ENCODE measurements around the gene DNAJC10.
"Not testable (repeated sequence)": the region's sequence is repeated elsewhere in the genome, so short reads cannot be mapped to it uniquely, and the experiment has no call there.

The DNAJC10 gene

DNA sequence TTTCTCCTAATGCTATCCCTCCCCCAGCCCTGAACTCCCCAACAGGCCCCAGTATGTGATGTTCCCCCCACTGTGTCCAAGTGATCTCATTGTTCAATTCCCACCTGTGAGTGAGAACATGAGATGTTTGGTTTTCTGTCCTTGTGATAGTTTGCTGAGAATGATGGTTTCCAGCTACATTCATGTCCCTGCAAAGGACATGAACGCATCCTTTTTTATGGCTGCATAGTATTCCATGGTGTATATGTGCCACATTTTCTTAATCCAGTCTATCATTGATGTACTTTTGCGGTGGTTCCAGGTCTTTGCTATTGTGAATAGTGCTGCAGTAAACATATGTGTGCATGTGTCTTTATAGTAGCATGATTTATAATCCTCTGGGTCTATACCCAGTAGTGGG, 52.9 kb downstream of the DNAJC10 start:
- WGBS (ENCODE audit: extremely low coverage, insufficient coverage, insufficient read length), result no CpG with 5 or more reads among the region's 2 CpGs
- H3K18ac ChIP-seq (ENCODE audit: low read length); H3K14ac ChIP-seq (ENCODE audit: low read length); H3K36me3 ChIP-seq (ENCODE audit: control insufficient read depth in 1 of 2, insufficient read depth in 2 of 2, low read length in 2 of 2); H2AFZ ChIP-seq (ENCODE audit: insufficient read depth, low read length, poor library complexity); H3K4me2 ChIP-seq (ENCODE audit: low read length); H3K27me3 ChIP-seq (ENCODE audit: insufficient read depth, low read length); DNase-seq; H3K9ac ChIP-seq (ENCODE audit: low read length); H3K79me1 ChIP-seq (ENCODE audit: low read length); H2BK12ac ChIP-seq (ENCODE audit: low read length); H3K9me3 ChIP-seq (ENCODE audit: insufficient read depth, low read depth, low read length); H3K27ac ChIP-seq (ENCODE audit: low read depth, low read length); H4K8ac ChIP-seq (ENCODE audit: low read depth, low read length); H3K4ac ChIP-seq (ENCODE audit: low read depth, low read length); H2AK5ac ChIP-seq (ENCODE audit: low read length); H2BK120ac ChIP-seq (ENCODE audit: insufficient read depth, low read length, poor library complexity); H3K23ac ChIP-seq (ENCODE audit: low read length); H3K79me2 ChIP-seq (ENCODE audit: control insufficient read depth, insufficient read depth, low read length, poor library complexity); H3K4me3 ChIP-seq (ENCODE audit: low read depth, low read length); H4K12ac ChIP-seq (ENCODE audit: low read depth, low read length); H3K4me1 ChIP-seq (ENCODE audit: control insufficient read depth in 1 of 2, insufficient read depth in 2 of 2, low read length in 2 of 2); H4K91ac ChIP-seq (ENCODE audit: low read depth, low read length); H2BK5ac ChIP-seq (ENCODE audit: low read depth, low read length, poor library complexity): not testable (repeated sequence)

GRCh38 chr2:182779323-182779722, 63.3 kb downstream of the DNAJC10 start:
- Histone ChIP-seq H3K79me1 (ENCODE audit: low read length) (no peaks in the 10 kb centered on the region), H4K12ac (ENCODE audit: low read depth, low read length) (no peak overlapping the region), H3K9me3 (ENCODE audit: insufficient read depth, low read depth, low read length) (no peaks in the 10 kb centered on the region), H3K27me3 (ENCODE audit: insufficient read depth, low read length) (no peaks in the 10 kb centered on the region), H3K9ac (ENCODE audit: low read length) (no peak overlapping the region), H2BK5ac (ENCODE audit: low read depth, low read length, poor library complexity) (no peak overlapping the region), H3K23ac (ENCODE audit: low read length) (no peak overlapping the region), H3K4ac (ENCODE audit: low read depth, low read length) (no peak overlapping the region), H3K4me1 (ENCODE audit: control insufficient read depth in 1 of 2, insufficient read depth in 2 of 2, low read length in 2 of 2) (no peaks in the 10 kb centered on the region), H2BK120ac (ENCODE audit: insufficient read depth, low read length, poor library complexity) (no peak overlapping the region), H3K18ac (ENCODE audit: low read length) (no peak overlapping the region), H3K14ac (ENCODE audit: low read length) (no peak overlapping the region), H2AK5ac (ENCODE audit: low read length) (no peak overlapping the region), H3K4me2 (ENCODE audit: low read length) (no peak overlapping the region), H4K91ac (ENCODE audit: low read depth, low read length) (no peak overlapping the region), H3K36me3 (ENCODE audit: control insufficient read depth in 1 of 2, insufficient read depth in 2 of 2, low read length in 2 of 2) (peaks cover 3 to 8% of the 10 kb centered on the region in 2 experiments), H3K79me2 (ENCODE audit: control insufficient read depth, insufficient read depth, low read length, poor library complexity) (no peaks in the 10 kb centered on the region), H4K8ac (ENCODE audit: low read depth, low read length) (no peak overlapping the region), H2AFZ (ENCODE audit: insufficient read depth, low read length, poor library complexity) (no peak overlapping the region), H3K4me3 (ENCODE audit: low read depth, low read length) (no peak overlapping the region), H2BK12ac (ENCODE audit: low read length) (no peak overlapping the region), H3K27ac (ENCODE audit: low read depth, low read length) (no peak overlapping the region)
- no CpG with 5 or more reads among the region's 1 CpG for WGBS (ENCODE audit: extremely low coverage, insufficient coverage, insufficient read length)
- DNase-seq, result no peak

DNA sequence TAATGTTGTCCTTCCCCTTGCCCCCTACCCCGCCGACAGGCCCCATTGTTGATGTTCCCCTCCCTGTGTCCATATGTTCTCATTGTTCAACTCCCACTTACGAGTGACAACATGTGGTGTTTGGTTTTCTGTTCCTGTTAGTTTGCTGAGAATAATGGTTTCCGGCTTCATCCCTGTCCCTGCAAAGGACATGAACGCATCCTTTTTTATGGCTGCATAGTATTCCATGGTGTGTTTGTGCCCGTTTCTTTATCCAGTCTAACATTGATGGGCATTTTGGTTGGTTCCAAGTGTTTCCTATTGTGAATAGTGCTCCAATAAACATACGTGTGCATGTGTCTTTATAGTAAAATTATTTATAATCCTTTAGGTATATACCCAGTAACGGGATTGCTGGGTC, 65.0 kb downstream of the DNAJC10 start:
- H3K27ac ChIP-seq (ENCODE audit: low read depth, low read length); H3K4me3 ChIP-seq (ENCODE audit: low read depth, low read length); H3K79me2 ChIP-seq (ENCODE audit: control insufficient read depth, insufficient read depth, low read length, poor library complexity); H3K4me2 ChIP-seq (ENCODE audit: low read length); H4K8ac ChIP-seq (ENCODE audit: low read depth, low read length); H3K36me3 ChIP-seq (ENCODE audit: control insufficient read depth in 1 of 2, insufficient read depth in 2 of 2, low read length in 2 of 2); H3K4ac ChIP-seq (ENCODE audit: low read depth, low read length); H3K18ac ChIP-seq (ENCODE audit: low read length); H4K12ac ChIP-seq (ENCODE audit: low read depth, low read length); H3K23ac ChIP-seq (ENCODE audit: low read length); H2BK120ac ChIP-seq (ENCODE audit: insufficient read depth, low read length, poor library complexity); H2AK5ac ChIP-seq (ENCODE audit: low read length); H3K79me1 ChIP-seq (ENCODE audit: low read length); H2BK12ac ChIP-seq (ENCODE audit: low read length); H3K9me3 ChIP-seq (ENCODE audit: insufficient read depth, low read depth, low read length); H3K27me3 ChIP-seq (ENCODE audit: insufficient read depth, low read length); H2BK5ac ChIP-seq (ENCODE audit: low read depth, low read length, poor library complexity); H3K9ac ChIP-seq (ENCODE audit: low read length); H2AFZ ChIP-seq (ENCODE audit: insufficient read depth, low read length, poor library complexity); DNase-seq; H4K91ac ChIP-seq (ENCODE audit: low read depth, low read length); H3K14ac ChIP-seq (ENCODE audit: low read length); H3K4me1 ChIP-seq (ENCODE audit: control insufficient read depth in 1 of 2, insufficient read depth in 2 of 2, low read length in 2 of 2): not testable (repeated sequence)
- WGBS (ENCODE audit: extremely low coverage, insufficient coverage, insufficient read length), result no CpG with 5 or more reads among the region's 8 CpGs

- H3K27ac ChIP-seq (ENCODE audit: low read depth, low read length); DNase-seq; H3K18ac ChIP-seq (ENCODE audit: low read length); H3K14ac ChIP-seq (ENCODE audit: low read length); H3K79me1 ChIP-seq (ENCODE audit: low read length); H4K91ac ChIP-seq (ENCODE audit: low read depth, low read length); H3K79me2 ChIP-seq (ENCODE audit: control insufficient read depth, insufficient read depth, low read length, poor library complexity); H2BK5ac ChIP-seq (ENCODE audit: low read depth, low read length, poor library complexity); H3K9me3 ChIP-seq (ENCODE audit: insufficient read depth, low read depth, low read length); H4K12ac ChIP-seq (ENCODE audit: low read depth, low read length); H3K4me1 ChIP-seq (ENCODE audit: control insufficient read depth in 1 of 2, insufficient read depth in 2 of 2, low read length in 2 of 2); H3K27me3 ChIP-seq (ENCODE audit: insufficient read depth, low read length); H3K23ac ChIP-seq (ENCODE audit: low read length); H3K9ac ChIP-seq (ENCODE audit: low read length); H2AFZ ChIP-seq (ENCODE audit: insufficient read depth, low read length, poor library complexity); H4K8ac ChIP-seq (ENCODE audit: low read depth, low read length); H2BK120ac ChIP-seq (ENCODE audit: insufficient read depth, low read length, poor library complexity); H3K4me3 ChIP-seq (ENCODE audit: low read depth, low read length); H2AK5ac ChIP-seq (ENCODE audit: low read length); H3K4ac ChIP-seq (ENCODE audit: low read depth, low read length); H2BK12ac ChIP-seq (ENCODE audit: low read length); H3K36me3 ChIP-seq (ENCODE audit: control insufficient read depth in 1 of 2, insufficient read depth in 2 of 2, low read length in 2 of 2); H3K4me2 ChIP-seq (ENCODE audit: low read length): not testable (repeated sequence)
- WGBS (ENCODE audit: extremely low coverage, insufficient coverage, insufficient read length), result no CpG with 5 or more reads among the region's 3 CpGs
These were observed 66.6 kb downstream of the DNAJC10 start for GRCh38 chr2:182782686-182783085.
